H9 (cell line): ENCODE measurements around the gene ZFY. TPM values are rescaled to one million over a fixed set of nuclear protein-coding genes. Genes with fewer than 3 reads are reported as not detected.

Experiments
- DNase-seq: peaks from one replicate; pipeline ENCODE4 v3.0.0-alpha.2; 2017
- H2AFZ ChIP-seq: one replicate; pipeline ENCODE4 v1.6.1; 2013; ENCODE audit warnings: mild to moderate bottlenecking, low read length, control low read depth, moderate library complexity
- H2AK5ac ChIP-seq: 2 replicates; pipeline ENCODE4 v1.6.1; 2013; ENCODE audit warnings: low read length, control low read depth, mixed read lengths; ENCODE audit not compliant: insufficient read length
- H2BK120ac ChIP-seq: one replicate; pipeline ENCODE4 v1.6.1; 2013; ENCODE audit warnings: low read depth, mild to moderate bottlenecking, low read length, control low read depth, inconsistent platforms; ENCODE audit not compliant: poor library complexity, severe bottlenecking
- H2BK12ac ChIP-seq: 2 replicates; pipeline ENCODE4 v1.6.1; 2013; ENCODE audit warnings: low read length, control low read depth, mixed read lengths, low read depth; ENCODE audit not compliant: insufficient read length
- H2BK15ac ChIP-seq: 2 replicates; pipeline ENCODE4 v1.6.1; 2013; ENCODE audit warnings: low read depth, low read length, control low read depth
- H2BK20ac ChIP-seq: one replicate; pipeline ENCODE4 v1.6.1; 2013; ENCODE audit warnings: low read depth, mild to moderate bottlenecking, low read length, control low read depth, inconsistent platforms; ENCODE audit not compliant: poor library complexity, severe bottlenecking
- H2BK5ac ChIP-seq: 2 replicates; pipeline ENCODE4 v1.6.1; 2013; ENCODE audit warnings: low read length, control low read depth, mixed read lengths; ENCODE audit not compliant: insufficient read length
- H3K14ac ChIP-seq: 2 replicates; pipeline ENCODE4 v1.6.1; 2013; ENCODE audit warnings: low read length, control low read depth; ENCODE audit not compliant: insufficient read depth
- H3K18ac ChIP-seq: 2 replicates; pipeline ENCODE4 v1.6.1; 2013; ENCODE audit warnings: low read depth, mild to moderate bottlenecking, mixed read lengths, low read length, control low read depth; ENCODE audit not compliant: insufficient read length
- H3K23ac ChIP-seq: 2 replicates; pipeline ENCODE4 v1.6.1; 2013; ENCODE audit warnings: low read length, control low read depth, mixed read lengths, low read depth; ENCODE audit not compliant: insufficient read length
- H3K23me2 ChIP-seq: 2 replicates; pipeline ENCODE4 v1.6.1; 2013; ENCODE audit warnings: low read depth, mild to moderate bottlenecking, mixed read lengths, low read length, control low read depth; ENCODE audit not compliant: insufficient read length, poor library complexity, severe bottlenecking
- H3K27ac ChIP-seq: 2 replicates; pipeline ENCODE4 v1.5.1; 2013; ENCODE audit warnings: low read length, control low read depth, mixed read lengths, low read depth; ENCODE audit not compliant: insufficient read length
- H3K27me3 ChIP-seq: 2 replicates; pipeline ENCODE4 v1.6.1; 2013; ENCODE audit warnings: low read length, control low read depth, inconsistent platforms; ENCODE audit not compliant: insufficient read depth
- H3K4ac ChIP-seq: 2 replicates; pipeline ENCODE4 v1.6.1; 2013; ENCODE audit warnings: low read depth, mild to moderate bottlenecking, control low read depth, inconsistent platforms, low read length, moderate library complexity
- H3K4me1 ChIP-seq: 2 replicates; pipeline ENCODE4 v1.6.1; 2013; ENCODE audit warnings: low read length, control low read depth, inconsistent platforms; ENCODE audit not compliant: insufficient read depth
- H3K4me2 ChIP-seq: 2 replicates; pipeline ENCODE4 v1.6.1; 2013; ENCODE audit warnings: low read length, control low read depth, mixed read lengths; ENCODE audit not compliant: insufficient read length, insufficient read depth
- H3K56ac ChIP-seq: 2 replicates; pipeline ENCODE4 v1.6.1; 2013; ENCODE audit warnings: low read depth, mild to moderate bottlenecking, mixed read lengths, low read length, control low read depth; ENCODE audit not compliant: insufficient read length
- H3K79me1 ChIP-seq: 2 replicates; pipeline ENCODE4 v1.6.1; 2013; ENCODE audit warnings: low read depth, mild to moderate bottlenecking, moderate library complexity, low read length, control low read depth, inconsistent platforms; ENCODE audit not compliant: insufficient read depth, poor library complexity, severe bottlenecking
- H3K79me2 ChIP-seq: 2 replicates; pipeline ENCODE4 v1.6.1; 2013; ENCODE audit warnings: low read length, control low read depth, inconsistent platforms; ENCODE audit not compliant: insufficient read depth
- H3K9ac ChIP-seq: 2 replicates; pipeline ENCODE4 v1.6.1; 2013; ENCODE audit warnings: low read length, control low read depth, mixed read lengths; ENCODE audit not compliant: insufficient read length; ENCODE audit errors: extremely low read depth
- H3K9me3 ChIP-seq: one replicate; pipeline ENCODE4 v1.6.1; 2013; ENCODE audit warnings: low read depth, low read length, inconsistent platforms; ENCODE audit not compliant: control insufficient read depth
- H3T11ph ChIP-seq: one replicate; pipeline ENCODE4 v1.6.1; 2013; ENCODE audit warnings: mild to moderate bottlenecking, low read length, control low read depth, inconsistent platforms
- H4K20me1 ChIP-seq: one replicate; pipeline ENCODE4 v1.6.1; 2013; ENCODE audit not compliant: control insufficient read depth, insufficient read length, insufficient read depth
- H4K5ac ChIP-seq: 2 replicates; pipeline ENCODE4 v1.6.1; 2013; ENCODE audit warnings: low read depth, mild to moderate bottlenecking, mixed read lengths, low read length, control low read depth; ENCODE audit not compliant: insufficient read length
- H4K8ac ChIP-seq: replicated peaks from 2 replicates; pipeline ENCODE4 v1.6.1; 2013; ENCODE audit warnings: low read length, control low read depth, mixed read lengths, low read depth; ENCODE audit not compliant: insufficient read length
- H4K91ac ChIP-seq: 2 replicates; pipeline ENCODE4 v1.6.1; 2013; ENCODE audit warnings: low read depth, mild to moderate bottlenecking, moderate library complexity, mixed read lengths, low read length, control low read depth; ENCODE audit not compliant: insufficient read length
- H3K27ac Mint-ChIP-seq, 3 experiments: 2 replicates in 2 of 3; 3 replicates in 1 of 3; pipeline ENCODE4 v1.8.0; 2020 to 2021; ENCODE audit warnings: mixed read lengths in 3 of 3, mild to moderate bottlenecking in 1 of 3, moderate library complexity in 1 of 3
- H3K27me3 Mint-ChIP-seq: 2 replicates; pipeline ENCODE4 v1.8.0; 2021; ENCODE audit warnings: low read depth, mild to moderate bottlenecking, moderate library complexity, mixed read lengths
- H3K36me3 Mint-ChIP-seq, 3 experiments: 2 replicates in 2 of 3; 3 replicates in 1 of 3; pipeline ENCODE4 v1.8.0; 2020 to 2021; ENCODE audit warnings: low read depth in 3 of 3, mixed read lengths in 3 of 3; ENCODE audit not compliant: insufficient read depth in 1 of 3
- H3K4me1 Mint-ChIP-seq, 2 experiments: 2 replicates each; pipeline ENCODE4 v1.8.0; 2020; ENCODE audit warnings: mixed read lengths in 2 of 2
- H3K4me3 Mint-ChIP-seq, 2 experiments: 2 replicates in 1 of 2; 3 replicates in 1 of 2; pipeline ENCODE4 v1.8.0; 2020 to 2021; ENCODE audit warnings: mild to moderate bottlenecking in 2 of 2, mixed read lengths in 2 of 2, moderate library complexity in 1 of 2
- H3K9me3 Mint-ChIP-seq, 2 experiments: 2 replicates in 1 of 2; 3 replicates in 1 of 2; pipeline ENCODE4 v1.8.0; 2020; ENCODE audit warnings: mild to moderate bottlenecking in 2 of 2, mixed read lengths in 2 of 2, moderate library complexity in 1 of 2
- CTCF ChIP-seq: fragments of 200-600 bp; sonication (generic); conservative IDR thresholded peaks from 3 replicates; pipeline ENCODE4 v1.8.0; 2021; ENCODE audit warnings: antibody characterized with exemption, mild to moderate bottlenecking
- WGBS: extraction: QIAGEN DNeasy Blood & Tissue Kit; methylation state at CpG from one replicate; pipeline ENCODE4 v1.1.7; 2013; ENCODE audit warnings: missing lambda C conversion rate, low lambda C conversion rate, mixed read lengths; ENCODE audit not compliant: insufficient read length; ENCODE audit errors: extremely low coverage; 5-methylcytosine and 5-hydroxymethylcytosine counted together
- total RNA-seq: library from RNA; stranded (reverse); gene quantifications from 2 replicates; pipeline ENCODE4 v1.2.1, GENCODE V29; 2021

The ZFY gene
- total RNA-seq, 1 experiment from 2014 or later: not detected

- no peaks in the 10 kb centered on the region for H4K20me1 ChIP-seq
- no peak overlapping the region for H4K91ac ChIP-seq
- no peak overlapping the region for H3K4ac ChIP-seq
- H3K23ac ChIP-seq: no peak overlapping the region
- no peak overlapping the region for H2BK15ac ChIP-seq
- no peaks in the 10 kb centered on the region for H3K36me3 Mint-ChIP-seq
- H3K4me2 ChIP-seq: no peak overlapping the region
- WGBS: no CpG with 5 or more reads among the region's 2 CpGs
- H3K27ac ChIP-seq: no peak overlapping the region
- no peak overlapping the region for H3T11ph ChIP-seq
- H2BK12ac ChIP-seq: no peak overlapping the region
- H4K8ac ChIP-seq: no peak overlapping the region
- H2AFZ ChIP-seq: no peak overlapping the region
- no peaks in the 10 kb centered on the region for H3K9me3 ChIP-seq
- H3K18ac ChIP-seq: no peak overlapping the region
- no peaks in the 10 kb centered on the region for H3K27me3 Mint-ChIP-seq
- H3K9ac ChIP-seq: no peak overlapping the region
- no peaks in the 10 kb centered on the region for H3K4me1 ChIP-seq
- no peak overlapping the region for H2BK5ac ChIP-seq
- DNase-seq: no peak
- H3K9me3 Mint-ChIP-seq: no peaks in the 10 kb centered on the region
- H3K23me2 ChIP-seq: no peaks in the 10 kb centered on the region
- no peak overlapping the region for H2BK20ac ChIP-seq
- H2BK120ac ChIP-seq: no peak overlapping the region
- no peak overlapping the region for H3K14ac ChIP-seq
- TF ChIP-seq CTCF: no peak
- H3K79me1 ChIP-seq: no peaks in the 10 kb centered on the region
- no peak overlapping the region for H3K27ac Mint-ChIP-seq
- no peak overlapping the region for H3K4me3 Mint-ChIP-seq
- no peaks in the 10 kb centered on the region for H3K79me2 ChIP-seq
- no peak overlapping the region for H3K56ac ChIP-seq
- H2AK5ac ChIP-seq: no peak overlapping the region
- H3K4me1 Mint-ChIP-seq: no peaks in the 10 kb centered on the region
- H4K5ac ChIP-seq: no peak overlapping the region
- H3K27me3 ChIP-seq: no peaks in the 10 kb centered on the region
These were observed 39.1 kb upstream of the ZFY start for GRCh38 chrY:2896050-2896449.
